GM10248 (cell line): ENCODE data around the gene AOPEP.

Experiments used
- CTCF ChIA-PET: fragments of 300-600 bp; sonication (Branson Sonifier 250); formaldehyde crosslinking; extraction: SDS; loops from one replicate; lab custom pipeline; 2021; ENCODE audit warnings: antibody characterized with exemption; lab: Yijun Ruan, JAX
- POLR2A ChIA-PET: fragments of 350-650 bp; sonication (Branson Sonifier 250); formaldehyde crosslinking; extraction: SDS; loops from one replicate; lab custom pipeline; 2020; ENCODE audit warnings: antibody characterized with exemption; lab: Yijun Ruan, JAX
- DNase-seq: peaks from one replicate; pipeline ENCODE4 v3.0.0; 2012; ENCODE audit errors: extremely low spot score
- TF ChIP-seq, protein P1 (sequence below): IDR thresholded peaks from 2 replicates; pipeline ENCODE4 v1.5.1; 2012; ENCODE audit warnings: mild to moderate bottlenecking, low read depth; ENCODE audit errors: extremely low read depth, missing control alignments, control extremely low read depth

Gene AOPEP

DNA sequence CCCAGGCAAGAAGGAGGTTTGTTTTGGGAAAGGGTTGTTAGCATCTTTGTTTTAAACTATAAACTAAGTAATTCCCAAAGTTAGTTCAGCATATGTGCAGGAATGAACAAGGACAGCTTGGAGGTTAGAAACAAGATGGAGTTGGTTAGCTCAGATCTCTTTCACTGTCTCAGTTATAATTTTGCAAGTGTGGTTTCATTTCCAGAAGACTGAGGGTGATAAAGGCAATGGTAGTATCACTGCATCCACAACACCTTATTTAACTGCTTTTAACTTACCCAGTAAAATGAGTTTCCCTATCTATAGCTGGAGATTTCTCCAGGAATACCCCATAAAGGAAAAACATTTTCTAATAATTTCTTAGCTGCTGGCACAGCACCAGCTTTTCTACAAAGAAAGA lies 152.7 kb downstream of the AOPEP start:
- POLR2A ChIA-PET = no interaction called here
- TF ChIP-seq, protein P1, sequence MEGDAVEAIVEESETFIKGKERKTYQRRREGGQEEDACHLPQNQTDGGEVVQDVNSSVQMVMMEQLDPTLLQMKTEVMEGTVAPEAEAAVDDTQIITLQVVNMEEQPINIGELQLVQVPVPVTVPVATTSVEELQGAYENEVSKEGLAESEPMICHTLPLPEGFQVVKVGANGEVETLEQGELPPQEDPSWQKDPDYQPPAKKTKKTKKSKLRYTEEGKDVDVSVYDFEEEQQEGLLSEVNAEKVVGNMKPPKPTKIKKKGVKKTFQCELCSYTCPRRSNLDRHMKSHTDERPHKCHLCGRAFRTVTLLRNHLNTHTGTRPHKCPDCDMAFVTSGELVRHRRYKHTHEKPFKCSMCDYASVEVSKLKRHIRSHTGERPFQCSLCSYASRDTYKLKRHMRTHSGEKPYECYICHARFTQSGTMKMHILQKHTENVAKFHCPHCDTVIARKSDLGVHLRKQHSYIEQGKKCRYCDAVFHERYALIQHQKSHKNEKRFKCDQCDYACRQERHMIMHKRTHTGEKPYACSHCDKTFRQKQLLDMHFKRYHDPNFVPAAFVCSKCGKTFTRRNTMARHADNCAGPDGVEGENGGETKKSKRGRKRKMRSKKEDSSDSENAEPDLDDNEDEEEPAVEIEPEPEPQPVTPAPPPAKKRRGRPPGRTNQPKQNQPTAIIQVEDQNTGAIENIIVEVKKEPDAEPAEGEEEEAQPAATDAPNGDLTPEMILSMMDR = no peak
- CTCF ChIA-PET = interaction anchor here (0.8 to 1.2 kb wide), 3 partner anchors 14 to 37 kb away, joined by 3 read pairs; no protein-coding TSS in a partner anchor
- DNase-seq = no peak

DNA sequence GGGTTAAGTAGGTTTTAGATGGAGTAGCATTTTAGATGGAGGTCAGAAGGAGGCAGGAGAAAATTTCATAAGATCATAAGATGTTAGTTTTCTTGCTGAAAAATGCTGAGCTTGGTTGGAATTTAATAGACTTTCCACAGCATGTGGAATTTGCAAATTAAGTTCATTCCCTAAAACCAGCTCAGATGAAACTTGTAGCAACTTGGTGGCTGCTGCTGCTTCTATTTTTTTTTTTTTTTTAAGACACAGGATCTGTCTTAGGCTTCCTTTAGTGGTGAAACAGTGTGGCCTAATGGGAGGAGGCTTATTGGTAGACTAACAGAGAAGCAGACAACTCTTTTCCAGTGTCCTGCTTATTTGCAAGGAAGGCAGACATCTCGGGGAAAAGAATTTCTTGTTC lies 154.5 kb downstream of the AOPEP start:
- no peak for DNase-seq
- CTCF ChIA-PET = interaction anchor here (0.6 to 2.0 kb wide), 4 partner anchors 13 to 21 kb away, joined by 3 to 6 read pairs (median 4); no protein-coding TSS in a partner anchor
- TF ChIP-seq, protein P1 = no peak
- POLR2A ChIA-PET = no interaction called here

- POLR2A ChIA-PET = no interaction called here
- TF ChIP-seq, protein P1 = no peak
- no peak for DNase-seq
- CTCF ChIA-PET = interaction anchor here (0.6 to 2.0 kb wide), 6 partner anchors 13 to 246 kb away, joined by 3 to 6 read pairs (median 4); no protein-coding TSS in a partner anchor
These were observed 155.0 kb downstream of the AOPEP start for GRCh38 chr9:94881454-94881853.

DNA sequence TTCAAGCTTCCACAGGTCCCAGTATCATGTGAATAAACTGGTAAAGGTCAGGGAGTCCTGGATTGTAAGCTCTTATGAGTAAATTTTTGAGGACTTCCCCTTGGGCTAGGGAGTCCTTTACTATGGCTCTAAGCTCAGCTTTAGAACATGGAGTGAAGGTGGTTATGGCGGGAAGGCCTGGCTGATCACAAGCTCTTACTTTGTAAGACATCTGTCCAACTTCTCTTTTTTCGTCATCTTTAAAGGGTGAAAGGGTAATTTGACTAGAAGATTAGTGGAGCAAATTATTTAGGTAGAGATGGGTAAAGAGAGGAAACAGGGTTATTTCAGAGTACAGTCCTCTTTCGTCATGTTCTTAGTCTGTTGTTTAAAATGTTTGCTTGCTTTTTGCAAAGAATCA lies 155.4 kb downstream of the AOPEP start:
- POLR2A ChIA-PET = no interaction called here
- CTCF ChIA-PET = interaction anchor here (0.9 to 2.0 kb wide), 5 partner anchors 14 to 246 kb away, joined by 3 to 6 read pairs (median 5); no protein-coding TSS in a partner anchor
- TF ChIP-seq, protein P1 = no peak
- DNase-seq = no peak

- TF ChIP-seq, protein P1 = no peak
- ChIA-PET CTCF (interaction anchor here (0.6 to 1.4 kb wide), 2 partner anchors 18 to 245 kb away, joined by 3 to 5 read pairs; no protein-coding TSS in a partner anchor), POLR2A (no interaction called here)
- no peak for DNase-seq
These were observed 156.6 kb downstream of the AOPEP start for GRCh38 chr9:94882966-94883641.

GRCh38 chr9:94885854-94886447 lies 159.5 kb downstream of the AOPEP start:
- TF ChIP-seq, protein P1 = no peak
- DNase-seq = no peak
- CTCF ChIA-PET = interaction anchor here (0.6 to 1.5 kb wide), 3 partner anchors 15 to 102 kb away, joined by 3 to 5 read pairs (median 3); no protein-coding TSS in a partner anchor
- POLR2A ChIA-PET = no interaction called here
